Kidney epithelial cell (primary cell): ENCODE measurements around the gene CFAP92. TPM values are rescaled to one million over a fixed set of nuclear protein-coding genes. Genes with fewer than 3 reads are reported as not detected.

Experiments
- DNase-seq: peaks from one replicate; pipeline ENCODE4 v3.0.0-alpha.2; 2010; ENCODE audit warnings: low read depth
- H3K27me3 ChIP-seq: 2 replicates; pipeline ENCODE4 v1.6.0; 2011; ENCODE audit warnings: low read length; ENCODE audit not compliant: control insufficient read depth, insufficient read depth
- H3K36me3 ChIP-seq: 2 replicates; pipeline ENCODE4 v1.5.1; 2011; ENCODE audit warnings: low read length; ENCODE audit not compliant: control insufficient read depth, insufficient read depth
- H3K4me3 ChIP-seq: 2 replicates; pipeline ENCODE4 v1.5.1; 2011; ENCODE audit warnings: low read depth, mild to moderate bottlenecking, control low read depth, low read length
- CTCF ChIP-seq: IDR thresholded peaks from 2 replicates; pipeline ENCODE4 v1.5.1; 2011; ENCODE audit warnings: mild to moderate bottlenecking, moderate library complexity, low read length, control low read depth, inconsistent platforms; ENCODE audit not compliant: insufficient read depth, poor library complexity, severe bottlenecking
- total RNA-seq: library from RNA; depleted of rRNA; stranded (reverse); fragments of >200 nt; gene quantifications from 2 replicates; pipeline ENCODE4 v1.2.3, GENCODE V29; 2015

Gene CFAP92
- total RNA-seq, 1 donor from 2014 or later, result 0.50 TPM

GRCh38 chr3:128994173-128994512 lies 267 bp upstream of the CFAP92 start:
- peaks cover 36% of the 10 kb centered on the region for H3K27me3 ChIP-seq
- peak overlapping the region; percentile 33 for H3K4me3 ChIP-seq
- no peak for TF ChIP-seq CTCF
- H3K36me3 ChIP-seq, result no peaks in the 10 kb centered on the region
- no peak for DNase-seq

- H3K4me3 ChIP-seq, result no peak overlapping the region
- H3K36me3 ChIP-seq, result no peaks in the 10 kb centered on the region
- TF ChIP-seq CTCF, result no peak
- DNase-seq, result no peak
- H3K27me3 ChIP-seq, result peaks cover 30% of the 10 kb centered on the region
These were observed 883 bp downstream of the CFAP92 start for GRCh38 chr3:128992926-128993460.

DNA sequence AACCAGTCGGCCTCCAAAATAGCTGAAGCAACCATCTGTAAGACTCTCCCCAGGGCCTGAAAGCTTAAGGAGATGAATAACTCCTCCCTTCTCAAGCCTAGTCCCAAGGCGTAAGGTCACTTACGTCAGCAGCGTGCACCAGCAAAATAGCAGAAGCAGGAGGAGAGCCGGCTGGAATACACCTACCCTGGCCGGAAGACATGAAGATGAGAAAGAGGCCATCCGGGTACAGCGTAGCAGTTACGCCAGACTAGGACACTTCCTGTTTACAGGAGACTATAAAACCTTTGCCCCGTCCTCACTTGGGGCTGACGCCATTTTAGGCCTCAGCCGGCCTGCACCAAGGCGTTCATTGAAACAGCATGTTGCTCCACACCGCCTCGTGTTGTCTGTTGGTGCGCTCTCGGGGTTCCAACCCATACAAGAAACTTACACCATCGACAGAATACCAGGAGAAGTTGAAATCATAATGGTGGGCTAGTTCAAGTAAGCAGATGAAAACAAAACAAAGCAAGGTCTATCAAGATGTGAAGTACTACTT lies 2.5 kb downstream of the CFAP92 start:
- Histone ChIP-seq H3K27me3 (peaks cover 25% of the 10 kb centered on the region), H3K4me3 (no peak overlapping the region), H3K36me3 (no peaks in the 10 kb centered on the region)
- no peak for TF ChIP-seq CTCF
- no peak for DNase-seq

GRCh38 chr3:128988286-128988685 lies 5.6 kb downstream of the CFAP92 start:
- TF ChIP-seq CTCF, result no peak
- no peaks in the 10 kb centered on the region for H3K36me3 ChIP-seq
- peaks cover 6% of the 10 kb centered on the region for H3K27me3 ChIP-seq
- no peak for DNase-seq
- no peak overlapping the region for H3K4me3 ChIP-seq

DNA sequence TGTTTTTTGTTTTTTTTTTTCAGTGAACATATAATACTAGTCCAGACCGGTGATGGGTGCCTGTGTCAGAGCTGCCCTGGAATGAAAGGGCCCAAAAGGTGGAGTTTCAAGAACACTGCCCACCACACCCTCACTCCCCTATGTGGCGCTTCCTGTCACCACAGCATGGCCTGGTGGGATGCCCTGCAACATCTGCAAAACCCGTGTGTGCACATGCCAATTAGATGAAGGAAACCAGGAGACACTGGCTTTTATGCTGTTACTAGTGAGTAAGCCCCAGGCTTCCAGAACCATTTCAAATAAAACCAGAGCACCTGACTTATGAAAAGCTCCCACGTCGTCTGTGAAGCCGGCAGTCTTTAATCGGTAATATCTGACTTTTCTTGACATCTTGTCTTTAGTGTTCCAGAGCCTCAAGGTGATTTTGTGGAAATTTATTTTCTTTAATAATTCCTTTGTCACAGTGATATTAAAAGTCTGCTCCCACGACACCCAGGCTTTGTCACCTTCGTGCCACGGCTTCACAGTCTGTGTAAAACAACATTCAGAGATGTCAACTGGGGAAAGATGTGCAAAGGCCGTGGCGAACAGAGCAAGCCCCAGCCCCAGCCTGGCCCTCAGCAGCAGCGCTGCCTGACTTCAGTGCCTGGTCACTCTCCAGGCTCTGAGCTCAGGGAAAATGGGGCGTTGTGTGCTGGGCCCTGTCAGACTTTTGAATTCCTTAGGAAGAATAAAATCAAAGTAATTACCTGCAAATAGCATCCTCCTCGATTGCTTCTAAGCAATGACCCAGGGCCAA lies 6.4 kb downstream of the CFAP92 start:
- no peaks in the 10 kb centered on the region for H3K36me3 ChIP-seq
- H3K27me3 ChIP-seq, result no peaks in the 10 kb centered on the region
- no peak overlapping the region for H3K4me3 ChIP-seq
- DNase-seq, result no peak
- no peak for TF ChIP-seq CTCF
